NCI-H2029 treated with DMSO at 0.1 percent for 48 hours (cell line): Measurements from ENCODE around the gene MAN1A2.
"Not testable (repeated sequence)": the region's sequence is repeated elsewhere in the genome, so short reads cannot be mapped to it uniquely, and the experiment has no call there.

Experiments
- DNase-seq: peaks from one replicate; lab custom pipeline; 2025; lab: John Stamatoyannopoulos, UW

MAN1A2 gene

GRCh38 chr1:117367046-117368025 lies at the start of gene MAN1A2:
MAN1A2 (plus strand) TSS chr1:117367449; CDS start chr1:117368184, 735 bp downstream.
- DNase-seq: no peak

- DNase-seq: no peak
Observed at GRCh38 chr1:117318011-117318410, 49.2 kb upstream of the MAN1A2 start.

DNA sequence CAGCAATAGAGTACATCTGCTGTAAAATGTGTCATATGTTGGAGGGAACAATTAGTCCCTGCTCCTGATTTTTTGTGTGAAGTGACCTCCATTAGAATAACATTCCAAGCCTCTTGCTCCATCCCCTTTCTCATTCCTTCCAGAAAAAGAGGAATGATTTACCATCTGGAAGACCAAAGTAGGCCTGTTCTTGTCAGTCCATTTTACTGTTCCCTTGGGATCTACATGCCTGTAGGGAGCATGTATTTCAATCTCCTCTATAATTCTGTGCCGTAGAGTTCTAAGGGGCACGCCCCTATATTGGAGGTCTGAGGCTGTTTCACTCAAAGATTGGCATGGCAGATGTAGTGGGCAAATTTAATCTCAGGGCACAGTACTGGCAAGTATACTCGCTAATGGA lies 48.8 kb upstream of the MAN1A2 start:
- no peak for DNase-seq

DNA sequence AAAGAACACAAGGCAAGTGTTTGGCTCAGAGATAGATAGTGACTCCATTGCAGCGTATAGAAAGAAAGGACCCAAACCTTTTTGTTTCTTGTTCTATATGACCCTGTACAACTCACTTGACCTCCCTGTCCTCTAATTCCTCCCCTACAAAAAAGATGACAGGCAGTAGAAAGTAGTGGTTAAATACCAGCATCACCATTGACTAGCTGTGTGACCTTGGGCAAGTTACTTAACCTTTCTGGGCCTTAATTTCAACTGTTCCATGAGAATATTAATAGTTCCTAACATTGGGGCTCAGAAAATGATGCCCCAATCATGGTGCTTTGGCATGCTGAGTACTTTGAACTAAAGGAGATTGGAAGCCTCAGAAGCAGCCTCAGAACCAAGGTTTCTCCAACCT lies 46.7 kb upstream of the MAN1A2 start:
- DNase-seq: no peak

DNA sequence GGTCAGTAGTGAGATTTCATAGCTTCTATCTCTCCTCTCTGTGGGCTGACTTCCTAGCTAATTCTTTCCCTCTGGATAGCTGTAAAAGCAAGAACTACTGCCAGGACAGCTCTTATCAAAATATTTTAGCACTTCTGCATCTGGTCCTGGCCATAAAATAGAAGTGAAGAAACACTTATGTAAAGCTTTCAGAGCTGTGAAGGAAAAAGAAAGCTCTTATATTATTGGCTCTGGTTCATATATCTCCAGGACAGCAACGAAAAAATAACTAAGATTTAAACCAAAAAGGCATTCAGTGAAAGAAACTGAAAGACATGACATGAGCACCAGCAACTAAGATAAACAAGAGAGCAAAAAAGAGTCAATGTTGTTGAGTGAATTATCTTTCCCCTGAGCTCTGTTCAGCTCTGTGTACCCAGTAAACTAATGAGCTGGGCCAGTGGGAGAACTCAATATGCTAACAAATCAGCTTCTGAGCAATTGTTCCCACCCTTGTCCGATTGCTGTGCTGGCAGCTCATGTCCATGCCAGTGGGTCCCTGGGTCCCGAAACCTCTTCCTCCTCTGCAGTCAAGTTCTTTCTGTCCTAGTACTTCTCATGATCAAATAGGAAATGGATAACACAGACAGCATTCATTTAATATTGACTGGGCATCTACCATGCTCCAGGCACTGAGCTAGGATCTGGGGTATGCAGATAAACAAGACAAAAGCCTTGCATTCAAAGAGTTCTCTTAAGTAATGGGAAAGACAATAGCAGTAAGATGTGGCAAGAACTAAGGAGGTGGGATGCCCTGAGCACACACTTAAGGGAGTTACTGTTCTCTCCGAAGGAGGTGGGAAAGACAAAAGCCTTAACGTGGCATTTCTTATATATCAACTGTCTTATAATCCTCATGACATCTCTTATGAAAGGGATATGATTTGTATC lies 45.3 kb upstream of the MAN1A2 start:
- DNase-seq: no peak

- no peak for DNase-seq
Observed at GRCh38 chr1:117324357-117324756, 42.9 kb upstream of the MAN1A2 start.

- DNase-seq: not testable (repeated sequence)
Observed at GRCh38 chr1:117326035-117326434, 41.2 kb upstream of the MAN1A2 start.

DNA sequence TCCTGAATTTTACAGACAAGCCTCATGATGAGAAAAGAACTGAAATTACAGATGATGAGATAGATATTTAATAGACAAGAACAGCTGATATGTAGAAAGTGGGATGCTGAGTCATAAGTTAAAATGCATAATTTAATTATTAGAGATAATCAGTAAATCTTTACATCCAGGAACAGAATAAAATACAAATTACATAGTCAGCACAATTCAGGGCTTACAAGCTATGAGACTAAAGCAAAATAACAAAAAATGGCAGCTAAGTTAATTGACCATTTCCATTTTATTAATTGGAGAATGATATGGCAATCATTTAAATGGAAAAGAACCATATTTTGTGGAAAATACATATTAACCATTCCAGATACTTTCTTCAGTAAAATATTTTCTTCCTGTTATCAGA lies 40.2 kb upstream of the MAN1A2 start:
- no peak for DNase-seq

DNA sequence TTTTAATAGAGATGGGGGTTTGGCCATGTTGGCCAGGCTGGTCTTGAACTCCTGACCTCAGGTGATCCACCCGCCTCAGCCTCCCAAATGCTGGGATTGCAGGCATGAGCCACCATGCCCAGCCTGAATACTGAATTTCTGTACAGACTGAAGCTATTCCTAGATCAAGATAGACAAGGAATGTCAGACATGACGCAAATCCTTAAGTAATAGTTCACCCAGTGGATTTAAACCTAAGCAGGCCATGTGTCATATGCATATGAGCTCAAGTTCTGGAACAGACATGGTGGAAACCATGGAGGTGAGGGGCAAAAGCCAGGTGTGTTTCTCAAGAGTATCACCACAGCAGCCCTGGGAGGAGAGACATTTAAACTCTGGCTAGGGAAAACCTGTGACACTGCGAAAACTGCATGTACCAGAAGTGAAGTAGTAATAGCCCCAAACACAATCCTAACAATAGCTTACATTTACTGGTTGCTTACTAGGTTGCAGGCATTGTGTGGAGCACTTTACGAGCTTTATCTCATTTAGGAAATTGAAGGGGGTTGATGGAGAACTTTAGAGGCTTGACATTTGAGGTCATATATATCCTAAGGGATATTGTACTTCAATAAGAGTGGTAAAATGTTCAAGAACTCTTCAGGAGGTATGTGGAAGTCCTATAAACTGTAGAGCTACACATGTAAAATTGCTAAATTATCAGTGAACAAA lies 31.7 kb upstream of the MAN1A2 start:
- DNase-seq: no peak

DNA sequence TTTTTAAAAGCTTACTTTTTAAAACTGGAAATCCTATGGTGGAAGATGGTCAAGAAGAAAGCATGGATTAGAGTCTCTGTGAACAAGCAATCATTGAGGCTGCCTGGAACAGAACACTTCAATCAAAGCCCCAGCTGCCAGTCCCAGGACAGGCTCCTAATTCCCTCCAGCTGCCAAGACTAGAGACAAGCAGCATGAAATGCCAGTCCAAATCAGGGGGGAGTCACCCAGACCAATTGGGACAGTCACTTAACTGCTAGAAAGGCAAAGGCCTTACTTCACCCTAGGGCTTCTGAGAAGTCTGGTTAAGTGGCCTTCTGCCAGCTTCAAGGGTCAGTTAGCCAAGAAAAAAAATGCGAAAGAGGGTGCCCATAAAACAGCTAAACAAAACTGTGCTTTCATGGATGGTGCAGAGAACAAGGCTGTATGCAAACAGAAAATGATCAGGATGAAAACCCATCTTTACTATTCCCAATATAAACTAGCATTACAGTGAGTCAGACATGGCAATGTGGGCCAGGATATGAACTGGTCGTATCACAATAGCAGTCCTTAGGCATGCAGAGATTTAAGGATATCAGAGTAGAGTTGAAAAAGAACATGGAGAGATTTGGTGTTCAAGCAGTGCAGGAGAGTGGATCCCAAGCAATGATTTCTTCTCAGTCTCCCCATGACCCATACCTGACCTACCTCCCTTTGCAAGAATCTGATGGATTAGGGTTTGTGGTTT lies 31.0 kb upstream of the MAN1A2 start:
- DNase-seq: no peak

DNA sequence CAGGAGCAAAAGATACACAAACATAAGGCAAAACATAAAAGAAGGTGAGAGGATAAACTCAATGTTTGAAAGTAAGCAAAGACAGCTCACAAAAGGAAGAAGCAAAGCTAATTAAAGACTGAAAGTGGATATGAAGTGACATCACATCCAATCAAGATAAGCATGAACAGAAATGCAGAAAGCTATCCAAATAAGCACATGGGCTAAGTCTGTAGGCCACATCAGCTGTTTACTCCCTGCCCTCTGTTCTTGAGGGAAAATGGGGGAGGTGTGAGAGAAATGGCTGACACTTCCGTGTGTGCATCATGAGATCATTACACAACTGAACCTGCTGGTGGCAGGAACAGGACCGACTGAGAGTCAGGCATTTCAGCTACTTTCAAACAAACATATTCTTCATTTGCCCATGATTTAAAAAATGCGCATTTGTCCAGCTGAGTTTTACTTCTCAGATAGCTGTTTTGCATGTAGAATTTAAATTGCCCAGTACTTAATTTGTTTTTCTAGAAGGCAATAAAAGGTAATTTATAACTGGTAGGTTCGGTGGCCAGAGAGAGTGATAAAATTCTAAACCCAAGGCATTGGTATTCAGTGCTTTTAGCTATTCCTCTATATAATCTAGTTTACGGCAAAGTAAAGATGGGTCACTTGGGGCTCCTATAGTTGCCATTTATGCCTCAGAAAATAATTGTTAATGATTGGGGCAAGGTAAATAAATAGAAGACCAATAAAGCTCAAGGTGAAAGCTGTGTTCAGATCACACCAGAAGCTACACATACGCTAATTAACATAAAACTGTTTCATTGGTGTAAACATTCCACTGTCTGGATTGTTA lies 27.2 kb upstream of the MAN1A2 start:
- DNase-seq: peak; percentile 16

DNA sequence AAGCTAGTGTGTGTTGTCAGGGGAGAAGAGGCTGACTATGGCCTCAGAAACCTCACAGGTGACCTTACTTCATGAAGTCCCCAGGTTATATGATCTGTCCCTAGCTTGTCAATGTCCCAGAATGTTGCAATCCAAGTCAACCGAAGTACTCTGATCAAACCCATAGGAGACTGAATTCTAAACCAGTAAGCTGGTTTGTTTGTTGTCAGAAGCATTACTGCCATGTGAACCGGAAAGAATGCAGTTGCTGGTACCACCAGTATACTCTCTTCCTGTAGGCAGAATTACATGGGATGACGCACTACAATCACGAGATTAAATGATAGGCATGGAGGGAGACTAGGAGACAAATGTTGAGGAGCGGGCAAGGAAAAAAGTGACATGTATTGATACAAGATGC lies 26.1 kb upstream of the MAN1A2 start:
- DNase-seq: no peak

- DNase-seq: no peak
Observed at GRCh38 chr1:117342397-117342796, 24.9 kb upstream of the MAN1A2 start.

DNA sequence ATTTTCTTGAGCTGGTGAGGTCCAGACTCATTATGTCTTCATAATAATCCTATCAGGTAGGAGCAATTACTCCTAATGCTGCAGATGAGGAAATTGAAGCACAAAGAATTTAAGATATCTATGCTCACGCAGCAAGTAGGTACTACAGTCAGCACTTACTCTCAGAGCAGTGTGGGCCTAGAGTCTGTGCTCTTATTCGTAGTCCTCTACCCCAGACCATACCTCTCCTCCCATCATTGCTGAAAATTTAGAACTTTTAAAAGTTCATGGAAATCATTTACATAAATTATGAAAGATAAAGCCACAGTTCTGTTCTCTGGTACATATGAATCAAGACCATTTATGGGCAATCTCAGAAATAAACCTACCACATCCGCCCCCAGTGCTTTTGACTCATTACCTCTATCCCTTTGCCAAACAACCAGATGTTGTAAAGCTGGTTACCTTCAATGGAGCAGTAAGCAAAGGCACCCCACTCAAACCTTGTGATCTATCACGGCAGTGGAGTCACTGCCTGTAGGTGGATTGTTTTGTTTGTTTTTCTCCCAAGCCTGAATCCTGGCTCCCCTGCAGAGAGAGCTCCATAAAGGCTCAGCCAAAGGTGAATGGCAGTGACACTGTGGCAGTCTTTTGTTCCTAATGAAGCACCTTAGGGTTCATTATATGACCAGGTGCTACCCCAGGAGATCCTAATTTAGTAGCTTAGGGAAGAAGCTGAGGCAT lies 20.9 kb upstream of the MAN1A2 start:
- no peak for DNase-seq

- DNase-seq: no peak
Observed at GRCh38 chr1:117347907-117348306, 19.3 kb upstream of the MAN1A2 start.

DNA sequence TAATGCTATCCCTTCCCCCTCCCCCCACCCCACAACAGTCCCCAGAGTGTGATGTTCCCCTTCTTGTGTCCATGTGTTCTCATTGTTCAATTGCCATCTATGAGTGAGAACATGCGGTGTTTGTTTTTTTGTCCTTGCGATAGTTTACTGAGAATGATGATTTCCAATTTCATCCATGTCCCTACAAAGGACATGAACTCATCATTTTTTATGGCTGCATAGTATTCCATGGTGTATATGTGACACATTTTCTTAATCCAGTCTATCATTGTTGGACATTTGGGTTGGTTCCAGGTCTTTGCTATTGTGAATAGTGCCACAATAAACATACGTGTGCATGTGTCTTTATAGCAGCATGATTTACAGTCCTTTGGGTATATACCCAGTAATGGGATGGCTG lies 14.6 kb upstream of the MAN1A2 start:
- DNase-seq: not testable (repeated sequence)

DNA sequence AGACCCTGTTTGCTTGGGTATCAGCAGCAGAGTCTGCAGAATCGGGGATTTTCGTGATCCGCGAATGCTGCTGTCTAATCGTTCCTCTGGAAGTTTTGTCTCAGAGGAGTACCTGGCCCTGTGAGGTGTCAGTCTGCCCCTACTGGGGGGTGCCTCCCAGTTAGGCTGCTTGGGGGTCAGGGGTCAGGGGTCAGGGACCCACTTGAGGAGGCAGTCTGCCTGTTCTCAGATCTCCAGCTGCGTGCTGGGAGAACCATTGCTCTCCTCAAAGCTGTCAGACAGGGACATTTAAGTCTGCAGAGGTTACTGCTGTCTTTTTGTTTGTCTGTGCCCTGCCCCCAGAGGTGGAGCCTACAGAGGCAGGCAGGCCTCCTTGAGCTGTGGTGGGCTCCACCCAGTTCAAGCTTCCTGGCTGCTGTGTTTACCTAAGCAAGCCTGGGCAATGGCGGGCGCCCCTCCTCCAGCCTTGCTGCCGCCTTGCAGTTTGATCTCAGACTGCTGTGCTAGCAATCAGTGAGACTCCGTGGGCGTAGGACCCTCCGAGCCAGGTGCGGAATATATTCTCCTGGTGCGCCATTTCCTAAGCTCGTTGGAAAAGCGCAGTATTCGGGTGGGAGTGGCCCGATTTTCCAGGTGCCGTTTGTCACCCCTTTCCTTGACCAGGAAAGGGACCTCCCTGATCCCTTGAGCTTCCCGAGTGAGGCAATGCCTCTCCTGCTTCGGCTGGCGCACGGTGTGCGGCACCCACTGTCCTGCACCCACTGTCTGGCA lies 9.2 kb upstream of the MAN1A2 start:
- not testable (repeated sequence) for DNase-seq

- DNase-seq: not testable (repeated sequence)
Observed at GRCh38 chr1:117358604-117358887, 8.7 kb upstream of the MAN1A2 start.
